ENCODE results near the gene TAS2R40. TPM values are rescaled to one million over a fixed set of nuclear protein-coding genes. Genes with fewer than 3 reads are reported as not detected.
"Not testable (repeated sequence)": the region's sequence is repeated elsewhere in the genome, so short reads cannot be mapped to it uniquely, and the experiment has no call there.

The TAS2R40 gene
- total RNA-seq = not detected

DNA sequence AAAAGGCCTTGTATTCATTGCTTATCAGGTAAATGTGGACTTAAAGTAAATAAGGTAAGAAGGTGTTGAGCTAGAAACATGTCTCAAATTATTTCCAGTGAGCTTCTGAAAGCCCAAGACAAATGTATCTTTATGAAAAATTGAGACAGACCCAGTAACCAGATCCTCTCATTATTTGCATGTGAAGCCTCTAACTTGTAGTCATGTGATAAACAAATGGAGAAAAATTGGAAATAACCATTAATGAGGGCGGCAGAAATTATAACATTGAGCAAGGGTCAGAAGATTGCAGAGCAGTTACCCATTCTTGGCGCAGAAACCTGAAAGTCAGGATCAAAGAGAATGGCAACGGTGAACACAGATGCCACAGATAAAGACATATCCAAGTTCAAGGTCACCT lies at the start of gene TAS2R40:
Gene TAS2R40, plus strand, starts transcription at position 301 of the 400 bp plus-strand sequence. Its CDS starts 42 bp downstream, at position 343.
- no peaks in the 10 kb centered on the region for H3K9me3 ChIP-seq
- H3K27me3 ChIP-seq = no peaks in the 10 kb centered on the region
- no peaks in the 10 kb centered on the region for H3K4me1 ChIP-seq
- H3K4me3 ChIP-seq = no peak within 1 kb of the TSS
- DNase-seq = no peak
- intact Hi-C loops (cut with DNase I) = loop anchor here (10.0 kb wide), 1 partner anchor 617 kb away; no protein-coding TSS in a partner anchor
- no peak within 1 kb of the TSS for H3K27ac ChIP-seq
- H3K36me3 ChIP-seq = no peaks in the 10 kb centered on the region
- no peak within 1 kb of the TSS for H3K9ac ChIP-seq (ENCODE audit: low read depth in 2 of 2, low read length in 2 of 2)
- TF ChIP-seq, protein P1, sequence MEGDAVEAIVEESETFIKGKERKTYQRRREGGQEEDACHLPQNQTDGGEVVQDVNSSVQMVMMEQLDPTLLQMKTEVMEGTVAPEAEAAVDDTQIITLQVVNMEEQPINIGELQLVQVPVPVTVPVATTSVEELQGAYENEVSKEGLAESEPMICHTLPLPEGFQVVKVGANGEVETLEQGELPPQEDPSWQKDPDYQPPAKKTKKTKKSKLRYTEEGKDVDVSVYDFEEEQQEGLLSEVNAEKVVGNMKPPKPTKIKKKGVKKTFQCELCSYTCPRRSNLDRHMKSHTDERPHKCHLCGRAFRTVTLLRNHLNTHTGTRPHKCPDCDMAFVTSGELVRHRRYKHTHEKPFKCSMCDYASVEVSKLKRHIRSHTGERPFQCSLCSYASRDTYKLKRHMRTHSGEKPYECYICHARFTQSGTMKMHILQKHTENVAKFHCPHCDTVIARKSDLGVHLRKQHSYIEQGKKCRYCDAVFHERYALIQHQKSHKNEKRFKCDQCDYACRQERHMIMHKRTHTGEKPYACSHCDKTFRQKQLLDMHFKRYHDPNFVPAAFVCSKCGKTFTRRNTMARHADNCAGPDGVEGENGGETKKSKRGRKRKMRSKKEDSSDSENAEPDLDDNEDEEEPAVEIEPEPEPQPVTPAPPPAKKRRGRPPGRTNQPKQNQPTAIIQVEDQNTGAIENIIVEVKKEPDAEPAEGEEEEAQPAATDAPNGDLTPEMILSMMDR (IDR thresholded peaks at IDR 0.05) = no peak

DNA sequence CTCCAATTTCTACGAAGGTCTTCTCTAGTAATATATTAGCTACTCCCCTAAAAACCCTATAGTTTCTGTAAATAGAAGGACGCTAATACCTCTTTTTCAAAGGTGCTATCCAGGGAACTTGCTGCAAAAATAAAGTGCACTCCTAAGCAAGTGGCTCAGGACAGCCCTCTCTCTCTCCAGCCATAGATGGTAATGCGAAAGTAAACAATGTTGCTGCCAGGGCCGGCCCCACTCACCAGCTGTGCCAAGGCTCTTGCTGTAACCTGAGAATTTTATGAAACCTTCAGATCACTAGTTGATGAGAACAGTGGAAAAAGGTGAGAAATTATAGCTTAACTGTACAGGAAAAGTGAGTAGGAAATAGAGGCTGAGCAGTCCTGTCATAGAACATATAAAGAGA lies 49.5 kb upstream of the TAS2R40 start:
- Histone ChIP-seq H3K27me3 (no peaks in the 10 kb centered on the region), H3K36me3 (no peaks in the 10 kb centered on the region), H3K9ac (ENCODE audit: low read depth in 2 of 2, low read length in 2 of 2) (no peak overlapping the region), H3K27ac (no peak overlapping the region), H3K9me3 (no peaks in the 10 kb centered on the region), H3K4me1 (no peaks in the 10 kb centered on the region), H3K4me3 (peak overlapping the region; percentile 16)
- TF ChIP-seq, protein P1 (IDR thresholded peaks at IDR 0.05) = no peak
- intact Hi-C loops (cut with DNase I) = no loop called here
- DNase-seq = peak; percentile 61

DNA sequence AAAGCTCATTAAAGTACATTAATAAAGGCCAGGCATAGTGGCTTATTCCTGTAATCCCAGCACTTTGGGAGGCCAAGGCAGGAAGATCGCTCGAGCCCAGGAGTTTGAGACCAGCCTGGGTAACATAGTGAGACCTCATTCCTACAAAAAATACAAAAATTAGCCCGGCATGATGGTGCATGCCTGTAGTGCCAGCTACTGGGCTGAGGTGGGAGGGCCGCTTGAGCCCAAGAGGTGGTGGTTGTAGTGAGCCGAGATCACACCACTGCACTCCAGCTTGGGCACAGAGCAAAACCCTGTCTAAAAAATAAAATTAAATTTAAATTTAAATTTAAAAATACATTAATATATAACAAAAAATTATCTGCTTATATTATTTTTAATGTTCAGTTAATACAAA lies 45.7 kb upstream of the TAS2R40 start:
- Histone ChIP-seq H3K4me1 (no peaks in the 10 kb centered on the region), H3K27ac (no peak overlapping the region), H3K36me3 (no peaks in the 10 kb centered on the region), H3K4me3 (no peak overlapping the region), H3K9me3 (no peaks in the 10 kb centered on the region), H3K9ac (ENCODE audit: low read depth in 2 of 2, low read length in 2 of 2) (no peak overlapping the region), H3K27me3 (no peaks in the 10 kb centered on the region)
- no peak for DNase-seq
- TF ChIP-seq, protein P1 (IDR thresholded peaks at IDR 0.05) = no peak
- intact Hi-C loops (cut with DNase I) = no loop called here

DNA sequence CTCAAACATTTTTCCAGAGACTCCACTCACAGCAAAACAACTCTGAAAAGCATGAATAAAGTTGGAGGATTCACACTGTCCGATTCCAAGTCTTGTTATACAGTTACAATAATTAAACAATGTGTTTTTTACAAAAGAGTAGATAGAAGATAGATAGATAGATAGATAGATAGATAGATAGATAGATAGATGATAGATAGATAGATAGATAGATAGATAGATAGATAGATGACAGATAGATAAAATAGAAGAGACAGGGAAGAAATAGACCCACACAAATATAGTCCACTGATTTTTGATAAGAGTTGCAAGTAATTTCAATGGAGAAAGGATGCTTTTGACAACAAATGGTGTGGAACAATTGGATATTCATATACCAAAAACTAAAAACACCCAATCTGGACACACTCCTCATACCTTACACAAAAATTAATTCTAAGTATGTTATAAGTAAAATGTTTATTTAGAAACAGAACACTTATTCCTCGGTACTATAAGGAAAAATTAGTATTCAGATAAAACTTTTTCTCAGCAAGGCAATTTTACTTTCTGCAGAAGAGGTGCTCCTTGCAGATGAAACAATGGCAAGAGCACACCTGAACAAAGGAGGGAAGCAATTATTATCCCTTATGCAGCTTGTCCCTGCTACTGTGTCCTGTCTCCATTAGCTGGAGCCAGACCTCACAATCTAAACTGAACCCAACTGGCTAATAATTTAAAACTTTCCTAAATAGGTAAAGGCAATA lies 44.3 kb upstream of the TAS2R40 start:
- no peak for DNase-seq
- no peak overlapping the region for H3K4me3 ChIP-seq
- H3K9ac ChIP-seq (ENCODE audit: low read depth in 2 of 2, low read length in 2 of 2) = no peak overlapping the region
- TF ChIP-seq, protein P1 (IDR thresholded peaks at IDR 0.05) = no peak
- intact Hi-C loops (cut with DNase I) = no loop called here
- H3K4me1 ChIP-seq = no peaks in the 10 kb centered on the region
- no peak overlapping the region for H3K27ac ChIP-seq
- H3K36me3 ChIP-seq = no peaks in the 10 kb centered on the region
- no peaks in the 10 kb centered on the region for H3K27me3 ChIP-seq
- H3K9me3 ChIP-seq = no peaks in the 10 kb centered on the region

DNA sequence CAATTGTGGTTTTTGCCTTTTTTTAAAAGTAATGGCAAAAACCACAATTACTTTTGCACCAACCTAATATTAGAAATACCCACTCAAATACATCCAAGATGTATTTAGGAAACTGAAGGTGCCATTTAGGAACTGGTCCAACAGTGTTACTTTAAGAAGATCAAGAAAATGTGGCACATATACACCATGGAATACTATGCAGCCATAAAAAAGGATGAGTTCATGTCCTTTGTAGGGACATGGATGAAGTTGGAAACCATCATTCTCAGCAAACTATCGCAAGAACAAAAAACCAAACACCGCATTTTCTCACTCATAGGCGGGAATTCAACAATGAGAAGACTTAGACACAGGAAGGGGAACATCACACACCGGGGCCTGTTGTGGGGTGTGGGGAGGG lies 41.1 kb upstream of the TAS2R40 start:
- H3K27ac ChIP-seq; H3K9me3 ChIP-seq; H3K4me1 ChIP-seq; H3K9ac ChIP-seq (ENCODE audit: low read depth in 2 of 2, low read length in 2 of 2); DNase-seq; H3K27me3 ChIP-seq; intact Hi-C loops (cut with DNase I); H3K4me3 ChIP-seq; H3K36me3 ChIP-seq: not testable (repeated sequence)

DNA sequence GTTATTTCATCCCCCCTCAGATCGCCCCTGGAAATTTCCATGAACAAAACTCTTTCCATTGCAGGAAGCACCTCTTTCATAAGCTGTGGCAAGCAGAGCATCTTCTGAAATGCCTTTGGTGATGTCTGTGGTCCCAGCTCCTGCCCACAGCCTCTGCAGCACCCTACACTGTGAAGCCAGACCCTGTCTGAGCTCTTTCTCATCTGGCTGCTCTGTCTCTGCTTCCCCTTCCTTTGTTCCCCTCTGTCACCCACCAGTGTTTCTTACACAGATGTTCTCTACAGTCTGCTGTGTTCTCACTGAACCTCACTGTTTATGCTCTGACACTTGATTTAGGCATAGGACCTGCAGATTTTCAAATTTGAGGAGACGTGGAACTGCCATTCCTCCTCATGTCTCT lies 40.5 kb upstream of the TAS2R40 start:
- Histone ChIP-seq H3K4me1 (no peaks in the 10 kb centered on the region), H3K27ac (no peak overlapping the region), H3K9ac (ENCODE audit: low read depth in 2 of 2, low read length in 2 of 2) (no peak overlapping the region), H3K9me3 (no peaks in the 10 kb centered on the region), H3K36me3 (no peaks in the 10 kb centered on the region), H3K27me3 (no peaks in the 10 kb centered on the region), H3K4me3 (no peak overlapping the region)
- TF ChIP-seq, protein P1 (IDR thresholded peaks at IDR 0.05) = no peak
- intact Hi-C loops (cut with DNase I) = no loop called here
- no peak for DNase-seq

Measured in colonic mucosa (tissue), 4 donors.